MCF 10A (cell line): ENCODE results near the gene FKBP6. TPM values are rescaled to one million over a fixed set of nuclear protein-coding genes. Genes with fewer than 3 reads are reported as not detected.
"Not testable (repeated sequence)": the region's sequence is repeated elsewhere in the genome, so short reads cannot be mapped to it uniquely, and the experiment has no call there.

ENCODE experiments used
- BruUV-seq: library from RNA; stranded (reverse); fragments of 400-500 nt; replicated peaks from 2 replicates; lab custom pipeline; 2021; lab: Mats Ljungman, UMichigan
- CTCF ChIA-PET: fragments of 300-600 bp; sonication (Branson Sonifier 250); formaldehyde crosslinking; extraction: SDS; loops from one replicate; lab custom pipeline; 2021; ENCODE audit warnings: antibody characterized with exemption, inconsistent platforms; lab: Yijun Ruan, JAX
- POLR2A ChIA-PET: fragments of 300-600, 350-650 bp; sonication (Branson Sonifier 250); formaldehyde crosslinking; extraction: SDS; loops from one replicate; lab custom pipeline; 2020; ENCODE audit warnings: antibody characterized with exemption, inconsistent platforms; lab: Yijun Ruan, JAX
- DNase-seq: peaks from one replicate; pipeline ENCODE4 v3.0.0-alpha.2; 2018; ENCODE audit not compliant: unreplicated experiment
- H3K27ac Mint-ChIP-seq: one replicate; pipeline ENCODE4 v1.8.0; 2022; ENCODE audit warnings: mild to moderate bottlenecking, low read depth, mixed read lengths; ENCODE audit not compliant: unreplicated experiment
- H3K27me3 Mint-ChIP-seq: one replicate; pipeline ENCODE4 v1.8.0; 2022; ENCODE audit warnings: mixed read lengths; ENCODE audit not compliant: insufficient read depth, unreplicated experiment
- H3K36me3 Mint-ChIP-seq: one replicate; pipeline ENCODE4 v1.8.0; 2022; ENCODE audit warnings: mild to moderate bottlenecking, moderate library complexity, mixed read lengths; ENCODE audit not compliant: insufficient read depth, unreplicated experiment
- H3K4me1 Mint-ChIP-seq: one replicate; pipeline ENCODE4 v1.8.0; 2022; ENCODE audit warnings: mixed read lengths; ENCODE audit not compliant: insufficient read depth, unreplicated experiment
- H3K4me3 Mint-ChIP-seq: one replicate; pipeline ENCODE4 v1.8.0; 2022; ENCODE audit warnings: mild to moderate bottlenecking, moderate library complexity, mixed read lengths; ENCODE audit not compliant: unreplicated experiment
- H3K9me3 Mint-ChIP-seq: one replicate; pipeline ENCODE4 v1.8.0; 2022; ENCODE audit warnings: mixed read lengths; ENCODE audit not compliant: unreplicated experiment
- intact Hi-C: fragments of 100-400 bp; cut with micrococcal nuclease; formaldehyde crosslinking; loops from 2 replicates; pipeline ENCODE4 v1.14.1; 2022
- total RNA-seq: library from RNA; stranded (reverse); gene quantifications from 2 replicates; pipeline ENCODE4 v1.2.3, GENCODE V29; 2022
- TF ChIP-seq, protein P1 (sequence below): fragments of 200-600 bp; IDR thresholded peaks from one replicate; pipeline ENCODE4 v1.8.0; 2022; ENCODE audit warnings: antibody characterized with exemption, mild to moderate bottlenecking; ENCODE audit not compliant: unreplicated experiment

Gene FKBP6
- total RNA-seq, 1 experiment from 2014 or later = not detected

DNA sequence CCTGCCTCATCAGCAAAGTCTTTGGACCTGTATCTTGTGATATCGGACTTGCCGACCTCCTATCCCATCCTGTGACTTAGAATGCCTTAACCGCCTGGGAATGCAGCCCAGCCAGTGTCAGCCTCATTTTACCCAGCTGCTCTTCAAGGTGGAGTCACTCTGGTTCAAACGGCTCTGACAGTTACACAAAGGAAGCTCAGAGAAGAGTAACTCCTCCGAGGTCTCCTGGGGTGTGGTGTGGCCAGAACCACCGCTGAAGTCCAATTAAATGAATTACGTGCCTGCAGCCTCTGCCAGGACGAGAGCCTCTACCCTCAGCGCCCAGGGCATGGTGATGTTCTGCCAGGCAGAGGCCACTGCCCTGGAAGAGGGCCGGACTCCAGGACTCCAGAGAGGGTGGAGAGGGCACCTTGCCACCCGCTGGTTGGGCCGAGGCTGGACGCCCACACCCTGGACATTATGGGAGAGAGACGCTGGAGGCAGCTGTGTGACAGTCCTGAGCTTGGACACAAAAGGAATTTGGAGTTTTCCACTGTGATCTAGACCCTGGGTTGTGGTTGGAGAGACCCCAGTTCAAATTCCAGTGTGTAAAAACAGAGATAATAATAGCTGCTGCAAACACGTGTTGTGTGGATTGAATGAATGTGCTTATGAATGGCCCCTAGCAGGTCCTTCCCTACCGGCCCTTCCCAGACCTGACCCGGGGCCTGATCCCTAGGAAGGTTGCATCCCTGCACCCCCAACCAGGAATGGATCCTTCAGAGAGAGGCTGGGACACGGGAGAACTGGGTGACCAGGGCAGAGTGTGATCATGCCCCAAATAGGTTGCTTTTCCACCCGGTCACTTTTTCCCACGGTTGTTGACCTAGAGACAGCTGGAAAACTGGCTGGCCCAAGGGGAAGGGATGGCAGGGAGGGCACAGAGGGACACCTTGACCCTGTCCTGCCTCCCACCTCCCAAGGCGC, 67.9 kb downstream of the FKBP6 start:
- Mint-ChIP-seq H3K9me3 (no peaks in the 10 kb centered on the region), H3K27me3 (no peaks in the 10 kb centered on the region), H3K4me3 (no peak overlapping the region), H3K36me3 (no peaks in the 10 kb centered on the region), H3K4me1 (no peaks in the 10 kb centered on the region), H3K27ac (no peak overlapping the region)
- intact Hi-C loops = no loop called here
- DNase-seq = no peak
- no TSS peak for BruUV-seq
- TF ChIP-seq, protein P1, sequence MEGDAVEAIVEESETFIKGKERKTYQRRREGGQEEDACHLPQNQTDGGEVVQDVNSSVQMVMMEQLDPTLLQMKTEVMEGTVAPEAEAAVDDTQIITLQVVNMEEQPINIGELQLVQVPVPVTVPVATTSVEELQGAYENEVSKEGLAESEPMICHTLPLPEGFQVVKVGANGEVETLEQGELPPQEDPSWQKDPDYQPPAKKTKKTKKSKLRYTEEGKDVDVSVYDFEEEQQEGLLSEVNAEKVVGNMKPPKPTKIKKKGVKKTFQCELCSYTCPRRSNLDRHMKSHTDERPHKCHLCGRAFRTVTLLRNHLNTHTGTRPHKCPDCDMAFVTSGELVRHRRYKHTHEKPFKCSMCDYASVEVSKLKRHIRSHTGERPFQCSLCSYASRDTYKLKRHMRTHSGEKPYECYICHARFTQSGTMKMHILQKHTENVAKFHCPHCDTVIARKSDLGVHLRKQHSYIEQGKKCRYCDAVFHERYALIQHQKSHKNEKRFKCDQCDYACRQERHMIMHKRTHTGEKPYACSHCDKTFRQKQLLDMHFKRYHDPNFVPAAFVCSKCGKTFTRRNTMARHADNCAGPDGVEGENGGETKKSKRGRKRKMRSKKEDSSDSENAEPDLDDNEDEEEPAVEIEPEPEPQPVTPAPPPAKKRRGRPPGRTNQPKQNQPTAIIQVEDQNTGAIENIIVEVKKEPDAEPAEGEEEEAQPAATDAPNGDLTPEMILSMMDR = no peak
- ChIA-PET CTCF (interaction anchor here (0.6 kb wide), 1 partner anchor 146 kb away, joined by 3 read pairs; no protein-coding TSS in a partner anchor), POLR2A (interaction anchor here (0.6 to 0.8 kb wide), 2 partner anchors 10 to 51 kb away, joined by 3 to 4 read pairs; no protein-coding TSS in a partner anchor)

DNA sequence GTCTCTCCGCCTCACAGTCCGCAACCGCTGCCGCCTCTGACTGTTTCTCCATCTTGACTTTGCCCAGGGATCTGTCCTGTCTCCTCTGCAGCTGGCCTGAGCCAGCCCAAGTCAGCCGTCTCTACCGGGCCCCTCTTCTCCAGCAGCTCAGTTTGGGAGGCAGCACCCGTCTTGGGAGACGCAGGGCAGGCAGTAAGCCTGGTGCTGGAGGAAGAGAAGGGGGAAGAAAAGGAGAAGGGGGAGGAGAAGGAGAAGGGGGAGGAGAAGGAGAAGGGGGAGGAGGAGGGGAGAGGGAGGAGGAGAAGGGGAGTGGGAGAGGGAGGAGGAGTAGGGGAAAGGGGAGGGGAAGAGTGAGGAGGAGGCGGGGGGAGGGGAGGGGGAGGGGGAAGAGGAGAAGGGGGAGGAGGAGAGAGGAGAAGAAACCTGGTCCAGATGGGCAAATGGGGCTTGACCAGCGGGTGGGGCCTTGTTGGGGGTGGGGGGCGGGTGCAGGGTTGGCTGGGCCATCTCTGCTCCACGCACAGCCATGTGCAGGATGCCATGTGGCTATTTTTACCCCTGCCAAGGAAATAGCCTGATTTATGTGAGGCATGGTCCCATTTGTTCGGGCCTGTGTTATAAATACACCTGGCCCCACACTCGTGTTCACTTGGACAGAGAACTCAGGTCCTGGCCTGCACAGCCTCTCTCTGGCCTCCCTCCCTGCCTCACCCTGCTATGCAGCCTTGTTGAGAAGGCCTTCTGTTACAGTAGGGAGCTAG, 69.7 kb downstream of the FKBP6 start:
- DNase-seq = no peak
- no TSS peak for BruUV-seq
- Mint-ChIP-seq H3K36me3 (no peaks in the 10 kb centered on the region), H3K9me3 (no peaks in the 10 kb centered on the region), H3K27ac (no peak overlapping the region), H3K4me1 (no peaks in the 10 kb centered on the region), H3K27me3 (no peaks in the 10 kb centered on the region), H3K4me3 (no peak overlapping the region)
- ChIA-PET CTCF (no interaction called here), POLR2A (interaction anchor here (0.6 kb wide), 1 partner anchor 29 kb away, joined by 3 read pairs; no protein-coding TSS in a partner anchor)
- intact Hi-C loops = no loop called here
- TF ChIP-seq, protein P1 = no peak

DNA sequence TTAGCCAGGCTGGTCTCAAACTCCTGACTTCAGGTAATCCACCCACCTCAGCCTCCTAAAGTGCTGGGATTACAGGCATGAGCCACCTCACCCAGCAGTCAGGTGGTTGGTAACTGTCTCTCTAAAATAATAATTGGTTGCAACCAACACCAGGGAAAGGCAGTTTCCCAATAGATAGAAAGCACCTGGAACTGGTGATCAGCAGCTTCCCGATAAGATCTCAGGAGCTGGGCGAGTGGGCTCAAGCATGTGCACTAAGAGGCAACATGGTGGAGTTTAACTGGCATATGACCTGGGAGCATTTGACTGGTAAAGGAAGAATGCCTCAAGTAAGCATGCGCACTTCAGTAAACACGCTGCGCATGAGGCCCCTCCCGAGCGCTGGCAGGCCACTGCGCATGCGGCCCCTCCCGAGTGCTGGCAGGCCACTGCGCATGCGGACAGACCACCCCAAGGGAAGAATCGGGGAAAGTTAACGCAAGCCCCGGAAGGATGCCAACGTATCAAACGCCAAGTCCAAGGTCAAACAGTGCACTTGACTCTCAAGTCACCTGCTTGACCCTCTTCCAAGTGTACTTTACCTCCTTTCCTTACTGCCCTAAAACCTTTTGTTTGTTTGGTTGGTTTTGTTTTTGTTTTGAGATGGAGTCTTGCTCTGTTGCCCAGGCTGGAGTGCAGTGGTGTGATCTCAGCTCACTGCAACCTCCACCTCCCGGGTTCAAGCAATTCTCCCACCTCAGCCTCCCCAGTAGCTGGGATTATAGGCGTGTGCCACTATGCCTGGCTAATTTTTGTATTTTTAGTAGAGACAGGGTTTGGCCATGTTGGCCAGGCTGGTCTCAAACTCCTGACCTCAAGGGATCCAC, 71.5 kb downstream of the FKBP6 start:
- H3K27me3 Mint-ChIP-seq, POLR2A ChIA-PET, intact Hi-C loops, H3K27ac Mint-ChIP-seq, DNase-seq, H3K36me3 Mint-ChIP-seq, H3K9me3 Mint-ChIP-seq, H3K4me1 Mint-ChIP-seq, H3K4me3 Mint-ChIP-seq, BruUV-seq: not testable (repeated sequence)
- CTCF ChIA-PET = interaction anchor here (0.7 kb wide), 1 partner anchor 25 kb away, joined by 3 read pairs; no protein-coding TSS in a partner anchor

DNA sequence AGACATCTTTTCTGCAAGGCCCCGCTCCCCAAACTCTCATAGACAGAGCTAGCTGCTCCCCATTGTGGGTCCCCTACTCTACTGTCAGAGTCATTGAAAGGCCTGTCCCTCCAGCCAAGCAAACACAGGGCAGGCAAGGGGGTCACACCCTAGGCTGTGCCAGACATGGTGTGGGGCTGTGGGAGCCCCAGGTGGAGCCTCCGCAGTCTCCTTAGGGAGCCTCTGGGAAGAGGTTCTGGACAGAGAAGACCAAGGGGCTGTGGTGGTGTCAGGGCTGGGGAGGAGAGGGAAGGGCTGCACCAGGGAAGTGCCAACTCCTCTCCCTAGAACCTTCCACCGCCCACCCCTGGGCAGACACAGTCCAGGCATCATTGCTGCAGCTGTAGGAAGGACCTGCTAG, 76.9 kb downstream of the FKBP6 start:
- BruUV-seq, H3K36me3 Mint-ChIP-seq, H3K4me3 Mint-ChIP-seq, H3K27ac Mint-ChIP-seq, DNase-seq, CTCF ChIA-PET, H3K27me3 Mint-ChIP-seq, POLR2A ChIA-PET, H3K4me1 Mint-ChIP-seq, H3K9me3 Mint-ChIP-seq, intact Hi-C loops: not testable (repeated sequence)

Other genes with a start within 250 kb of the FKBP6 start
- not detected in 2 replicates for gene SPDYE9, start 242.1 kb upstream of the FKBP6 start, total RNA-seq
- gene NSUN5, start 19.3 kb upstream of the FKBP6 start, total RNA-seq = 42.2 and 52.9 TPM in 2 replicates
- not detected in 2 replicates for gene TRIM50, start 79 bp upstream of the FKBP6 start, total RNA-seq
- gene FZD9, start 105.6 kb downstream of the FKBP6 start, total RNA-seq = not detected in 2 replicates
- gene BAZ1B, start 194.1 kb downstream of the FKBP6 start, total RNA-seq = 84.0 and 86.7 TPM in 2 replicates
- gene BCL7B, start 229.5 kb downstream of the FKBP6 start, total RNA-seq = 66.5 and 73.3 TPM in 2 replicates